Activated B cell treated with CpG ODN at 0.5 μM for 24 hours (primary cell): ENCODE measurements around the gene CCDC86. TPM values are rescaled to one million over a fixed set of nuclear protein-coding genes. Genes with fewer than 3 reads are reported as not detected.

Experiments
- ATAC-seq: fragments of 200-7000 bp; cut with Tn5 transposase; one replicate; pipeline ENCODE4 v1.10.0; 2021; ENCODE audit warnings: low read depth, mild to moderate bottlenecking, moderate library complexity
- CTCF ChIA-PET: fragments of 350-600 bp; sonication (Branson Sonifier 250); formaldehyde crosslinking; loops from one replicate; lab custom pipeline; 2021; ENCODE audit warnings: antibody characterized with exemption; lab: Charles Lee
- POLR2A ChIA-PET: fragments of 350-600 bp; sonication (Branson Sonifier 250); formaldehyde crosslinking; loops from one replicate; lab custom pipeline; 2021; ENCODE audit warnings: antibody characterized with exemption; lab: Charles Lee
- DNase-seq: peaks from one replicate; pipeline ENCODE4 v3.0.0; 2022
- H3K27ac Mint-ChIP-seq: one replicate; pipeline ENCODE4 v1.8.0; 2020; ENCODE audit warnings: mixed read lengths
- H3K27me3 Mint-ChIP-seq: one replicate; pipeline ENCODE4 v1.8.0; 2021; ENCODE audit warnings: mixed read lengths
- H3K36me3 Mint-ChIP-seq: one replicate; pipeline ENCODE4 v1.8.0; 2021; ENCODE audit warnings: low read depth, mixed read lengths
- H3K4me1 Mint-ChIP-seq: one replicate; pipeline ENCODE4 v1.8.0; 2021; ENCODE audit warnings: mixed read lengths
- H3K4me3 Mint-ChIP-seq: one replicate; pipeline ENCODE4 v1.8.0; 2020; ENCODE audit warnings: mild to moderate bottlenecking, mixed read lengths
- H3K9me3 Mint-ChIP-seq: one replicate; pipeline ENCODE4 v1.8.0; 2020; ENCODE audit warnings: mixed read lengths
- intact Hi-C: fragments of 100-400 bp; cut with micrococcal nuclease; formaldehyde crosslinking; loops from one replicate; pipeline ENCODE4 v1.15.1; 2024
- total RNA-seq: library from RNA; stranded (reverse); gene quantifications from 2 replicates; pipeline ENCODE4 v1.2.3, GENCODE V29; 2022
- TF ChIP-seq, protein P1 (sequence below): fragments of 200-600 bp; IDR thresholded peaks from one replicate; pipeline ENCODE4 v1.8.0; 2022; ENCODE audit warnings: antibody characterized with exemption, mild to moderate bottlenecking

CCDC86 gene
- total RNA-seq, 1 donor from 2014 or later, result 30.3 TPM

DNA sequence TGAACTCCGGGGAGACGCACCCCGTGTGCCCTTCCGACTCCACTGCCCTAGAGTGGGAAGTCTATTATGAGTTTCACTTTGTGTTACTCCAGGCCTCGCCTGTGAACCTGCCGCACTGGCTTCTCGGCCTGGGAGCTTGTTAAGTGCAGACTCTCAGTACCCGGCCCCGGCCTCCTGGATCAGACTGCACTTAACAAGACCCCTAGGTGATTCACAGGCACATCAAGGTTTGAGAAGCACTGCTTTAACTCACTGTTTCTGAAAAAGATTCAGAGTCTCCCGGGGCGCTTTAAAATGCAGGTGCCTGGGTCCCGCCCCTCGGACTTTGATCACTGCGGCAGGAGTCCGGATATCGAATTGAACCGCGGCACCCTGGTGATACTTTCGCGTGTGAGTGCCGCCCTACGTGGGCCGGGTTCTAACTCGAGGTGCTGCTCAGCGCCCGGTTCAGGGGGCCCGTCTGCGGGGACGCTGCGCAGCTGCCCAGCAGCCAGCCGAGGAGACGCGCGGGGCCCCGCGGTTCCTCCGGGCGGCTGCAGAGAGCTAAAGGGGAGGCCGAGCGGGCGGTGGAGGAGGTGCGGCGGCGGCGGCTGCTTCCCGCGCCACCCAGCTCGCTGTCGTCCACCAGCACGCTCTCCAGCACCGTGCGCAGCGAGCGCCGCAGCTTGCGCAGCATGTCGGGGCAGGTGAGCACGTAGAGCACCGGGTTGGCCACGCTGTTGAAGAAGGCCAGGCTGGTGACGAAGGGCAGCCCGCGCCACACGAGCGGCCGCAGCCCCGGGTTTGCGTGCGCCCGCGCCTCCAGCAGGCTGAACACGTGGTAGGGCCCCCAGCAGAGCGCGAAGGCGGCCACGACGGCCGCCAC, 10.4 kb downstream of the CCDC86 start:
- Mint-ChIP-seq H3K27me3 (no peaks in the 10 kb centered on the region), H3K4me3 (no peak overlapping the region), H3K9me3 (no peaks in the 10 kb centered on the region), H3K4me1 (no peaks in the 10 kb centered on the region), H3K36me3 (peaks cover 59% of the 10 kb centered on the region), H3K27ac (no peak overlapping the region)
- intact Hi-C loops, result no loop called here
- POLR2A ChIA-PET, result no interaction called here
- CTCF ChIA-PET, result no interaction called here
- DNase-seq, result no peak
- no peak for ATAC-seq
- TF ChIP-seq, protein P1, sequence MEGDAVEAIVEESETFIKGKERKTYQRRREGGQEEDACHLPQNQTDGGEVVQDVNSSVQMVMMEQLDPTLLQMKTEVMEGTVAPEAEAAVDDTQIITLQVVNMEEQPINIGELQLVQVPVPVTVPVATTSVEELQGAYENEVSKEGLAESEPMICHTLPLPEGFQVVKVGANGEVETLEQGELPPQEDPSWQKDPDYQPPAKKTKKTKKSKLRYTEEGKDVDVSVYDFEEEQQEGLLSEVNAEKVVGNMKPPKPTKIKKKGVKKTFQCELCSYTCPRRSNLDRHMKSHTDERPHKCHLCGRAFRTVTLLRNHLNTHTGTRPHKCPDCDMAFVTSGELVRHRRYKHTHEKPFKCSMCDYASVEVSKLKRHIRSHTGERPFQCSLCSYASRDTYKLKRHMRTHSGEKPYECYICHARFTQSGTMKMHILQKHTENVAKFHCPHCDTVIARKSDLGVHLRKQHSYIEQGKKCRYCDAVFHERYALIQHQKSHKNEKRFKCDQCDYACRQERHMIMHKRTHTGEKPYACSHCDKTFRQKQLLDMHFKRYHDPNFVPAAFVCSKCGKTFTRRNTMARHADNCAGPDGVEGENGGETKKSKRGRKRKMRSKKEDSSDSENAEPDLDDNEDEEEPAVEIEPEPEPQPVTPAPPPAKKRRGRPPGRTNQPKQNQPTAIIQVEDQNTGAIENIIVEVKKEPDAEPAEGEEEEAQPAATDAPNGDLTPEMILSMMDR, result no peak

DNA sequence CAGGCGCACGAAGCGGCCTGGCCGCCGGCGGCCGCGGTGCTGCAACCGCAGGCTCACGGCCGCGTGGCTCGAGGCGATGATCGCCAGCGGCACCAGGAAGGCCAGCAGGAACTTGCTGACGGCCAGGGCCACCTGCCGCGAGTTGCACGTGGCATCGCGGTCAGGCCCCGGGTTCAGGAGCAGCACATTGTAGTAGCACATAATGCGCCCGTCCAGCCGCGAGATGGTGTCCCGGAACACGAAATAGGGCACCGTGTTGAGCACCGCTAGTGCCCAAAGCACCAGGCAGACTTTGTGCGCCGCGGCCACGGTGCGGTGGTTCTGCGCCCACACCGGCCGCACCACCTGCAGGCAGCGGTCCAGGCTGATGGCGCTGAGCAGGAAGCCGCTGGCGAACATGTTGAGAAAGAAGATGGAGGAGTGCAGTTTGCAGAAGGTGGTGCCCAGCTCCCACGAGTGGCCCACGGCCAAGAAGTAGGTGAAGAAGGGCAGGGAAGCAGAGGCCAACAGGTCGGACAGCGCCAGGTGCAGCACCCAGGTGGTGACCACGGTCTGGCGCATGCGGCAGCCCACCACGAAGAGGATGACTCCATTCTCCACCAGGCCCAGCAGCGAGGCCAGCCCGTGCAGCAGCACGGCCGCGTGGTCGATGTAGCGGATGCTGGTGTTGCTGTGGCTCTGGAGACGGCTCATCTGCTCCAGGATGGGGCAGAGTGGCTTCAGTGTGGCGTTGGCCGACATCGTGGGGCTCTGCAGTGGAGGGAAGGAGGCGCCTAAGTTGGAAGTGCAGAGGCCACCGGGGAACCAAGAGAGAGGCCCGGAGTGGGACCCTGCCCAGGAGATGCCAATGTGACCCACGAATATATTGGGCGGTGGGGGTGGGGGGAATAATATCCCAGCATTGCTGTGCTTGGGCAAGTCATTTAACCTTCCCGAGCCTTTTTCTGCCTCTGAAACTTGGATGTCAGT, 11.4 kb downstream of the CCDC86 start:
- Mint-ChIP-seq H3K4me1 (peaks cover 2% of the 10 kb centered on the region), H3K27ac (no peak overlapping the region), H3K4me3 (no peak overlapping the region), H3K36me3 (peaks cover 51% of the 10 kb centered on the region), H3K27me3 (no peaks in the 10 kb centered on the region), H3K9me3 (no peaks in the 10 kb centered on the region)
- ATAC-seq, result no peak
- TF ChIP-seq, protein P1, result no peak
- ChIA-PET POLR2A (no interaction called here), CTCF (no interaction called here)
- no peak for DNase-seq
- intact Hi-C loops, result no loop called here

DNA sequence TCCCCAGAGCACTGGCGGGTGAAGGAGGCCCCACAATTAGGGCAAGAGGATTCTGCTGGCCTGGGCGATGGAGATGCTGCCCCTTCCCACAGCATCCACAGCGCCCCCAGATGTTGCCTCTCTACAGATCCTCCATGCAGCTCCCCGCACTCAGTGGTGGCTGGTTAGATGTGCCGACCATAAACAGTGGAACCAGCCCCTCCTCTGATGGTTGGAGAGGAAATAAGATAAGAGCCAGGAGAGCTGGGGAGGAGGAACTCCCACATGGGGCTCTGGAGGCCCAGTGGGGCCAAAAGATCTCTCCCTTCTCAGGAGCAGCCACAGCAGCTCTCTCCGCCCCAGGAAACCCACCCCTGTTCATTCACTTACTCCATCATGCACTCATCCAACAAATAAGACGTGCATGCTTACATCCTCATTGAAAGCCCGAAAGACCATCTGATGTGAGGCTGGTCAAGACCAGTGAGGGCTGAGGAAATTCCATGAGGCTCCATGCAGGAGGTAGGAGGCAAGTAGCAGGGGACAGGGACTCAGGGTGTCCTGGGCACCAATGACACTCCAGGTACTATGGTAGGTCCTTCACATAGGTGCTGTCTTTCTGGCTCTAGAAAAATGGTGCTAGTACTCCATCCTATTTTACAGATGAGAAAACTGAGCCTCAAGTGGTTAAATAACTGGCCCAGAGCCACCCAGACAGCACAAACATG, 12.4 kb downstream of the CCDC86 start:
- H3K4me3 Mint-ChIP-seq, result no peak overlapping the region
- no peak overlapping the region for H3K27ac Mint-ChIP-seq
- DNase-seq, result no peak
- TF ChIP-seq, protein P1, result no peak
- POLR2A ChIA-PET, result no interaction called here
- CTCF ChIA-PET, result no interaction called here
- peaks cover 11% of the 10 kb centered on the region for H3K4me1 Mint-ChIP-seq
- no peak for ATAC-seq
- no peaks in the 10 kb centered on the region for H3K27me3 Mint-ChIP-seq
- intact Hi-C loops, result no loop called here
- H3K36me3 Mint-ChIP-seq, result peaks cover 41% of the 10 kb centered on the region
- no peaks in the 10 kb centered on the region for H3K9me3 Mint-ChIP-seq

DNA sequence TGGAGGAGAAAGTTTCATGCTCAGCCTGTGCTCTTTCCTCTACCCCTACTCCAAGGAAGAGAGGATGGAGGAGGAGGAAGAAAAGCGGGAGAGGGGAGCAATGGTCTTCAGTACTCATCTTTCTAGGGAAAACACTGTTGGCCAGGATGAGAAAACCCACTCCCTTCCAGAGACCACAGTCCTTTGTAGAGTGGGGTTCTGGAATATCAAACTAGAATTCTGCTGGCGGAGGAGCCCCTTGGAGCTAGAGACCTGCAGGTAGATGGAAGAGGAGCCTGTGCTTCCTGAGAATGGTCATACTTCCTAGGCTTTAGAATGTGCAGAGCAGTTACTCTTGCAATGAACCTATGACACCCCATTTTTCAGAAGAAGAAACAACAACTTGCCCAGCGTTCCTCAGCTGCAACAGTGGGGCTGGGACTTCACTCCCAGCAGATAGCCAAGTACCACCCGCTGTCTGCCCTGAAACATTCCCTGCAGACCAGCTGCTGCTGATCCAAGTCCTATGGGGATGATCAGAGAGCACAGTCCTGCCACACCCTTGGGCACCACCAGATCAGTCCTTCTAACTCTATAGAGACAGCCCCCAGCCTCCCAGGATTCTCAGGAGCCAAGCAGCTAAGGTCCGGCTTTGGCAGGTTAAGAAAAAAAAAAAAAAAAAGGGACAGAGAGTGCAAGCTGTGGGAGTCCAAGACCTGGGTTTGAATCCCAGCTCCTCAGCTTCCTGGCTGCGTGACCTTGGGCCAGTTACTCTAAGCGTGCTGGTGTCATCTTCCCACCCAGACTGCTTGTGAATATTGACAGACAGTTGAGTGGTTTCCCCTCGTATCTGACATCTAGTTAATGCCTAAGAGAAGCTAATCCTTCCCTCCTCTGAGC, 13.2 kb downstream of the CCDC86 start:
- POLR2A ChIA-PET, result no interaction called here
- H3K9me3 Mint-ChIP-seq, result no peaks in the 10 kb centered on the region

More for the DNA sequence above, 13.2 kb downstream of the CCDC86 start:
- H3K27me3 Mint-ChIP-seq, result no peaks in the 10 kb centered on the region
- peaks cover 34% of the 10 kb centered on the region for H3K36me3 Mint-ChIP-seq
- H3K4me3 Mint-ChIP-seq, result no peak overlapping the region
- intact Hi-C loops, result no loop called here
- no peak for DNase-seq
- H3K4me1 Mint-ChIP-seq, result peaks cover 12% of the 10 kb centered on the region
- no peak overlapping the region for H3K27ac Mint-ChIP-seq
- CTCF ChIA-PET, result interaction anchor here (1.0 kb wide), 1 partner anchor 23 kb away, joined by 4 read pairs; no protein-coding TSS in a partner anchor
- no peak for ATAC-seq
- TF ChIP-seq, protein P1, result no peak
